ENCODE results near the gene NAB1. TPM values are rescaled to one million over a fixed set of nuclear protein-coding genes. Genes with fewer than 3 reads are reported as not detected.

Gene NAB1
- total and polyA plus RNA-seq, 4 donors: 5.8 to 31.0 (median 18.7) TPM

DNA sequence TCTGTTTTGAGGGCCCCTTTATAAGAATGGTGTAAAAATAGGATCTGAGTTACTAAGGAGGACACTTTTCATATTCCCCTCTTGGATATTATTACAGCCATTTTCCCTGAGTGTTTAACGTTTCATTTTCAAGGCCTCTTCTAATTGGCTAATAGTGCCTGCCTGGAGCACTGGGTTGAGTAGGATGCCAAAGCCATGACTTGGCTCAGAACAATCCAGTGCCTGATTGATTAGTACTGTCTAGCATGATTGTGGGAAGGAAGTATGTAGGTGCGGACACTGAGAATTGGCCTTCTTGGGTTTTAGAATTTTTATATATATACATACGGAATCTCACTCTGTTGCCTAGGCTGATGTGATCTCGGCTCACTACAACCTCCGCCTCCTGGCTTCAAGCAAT, 66.1 kb downstream of the NAB1 start:
- no peak overlapping the region for H3K27ac ChIP-seq (ENCODE audit: low read depth in 1 of 2, low read length in 2 of 2)
- H3K27me3 ChIP-seq (ENCODE audit: control insufficient read depth in 4 of 4, insufficient read depth in 4 of 4, low read length in 3 of 4): no peaks in the 10 kb centered on the region
- H3K4me1 ChIP-seq (ENCODE audit: control insufficient read depth in 4 of 4, insufficient read depth in 4 of 4, low read length in 3 of 4): no peaks in the 10 kb centered on the region
- WGBS: 94% methylated on average over 5 of the region's 5 CpGs
- no peak for DNase-seq (ENCODE audit: low spot score)
- no peak for TF ChIP-seq EGR1 (IDR thresholded peaks at IDR 0.05; ENCODE audit: low read depth in 2 of 2)
- no peak for TF ChIP-seq NR2F2 (IDR thresholded peaks at IDR 0.05)
- no peak overlapping the region for H3K9ac ChIP-seq (ENCODE audit: low read depth in 1 of 2, low read length in 2 of 2)
- no peaks in the 10 kb centered on the region for H3K36me3 ChIP-seq (ENCODE audit: control insufficient read depth in 4 of 4, insufficient read depth in 3 of 4, low read depth in 1 of 4, low read length in 3 of 4)
- no peak overlapping the region for H3K4me3 ChIP-seq (ENCODE audit: low read depth in 1 of 3, low read length in 3 of 3)
- no peaks in the 10 kb centered on the region for H3K9me3 ChIP-seq (ENCODE audit: control insufficient read depth in 4 of 4, low read length in 3 of 4)

DNA sequence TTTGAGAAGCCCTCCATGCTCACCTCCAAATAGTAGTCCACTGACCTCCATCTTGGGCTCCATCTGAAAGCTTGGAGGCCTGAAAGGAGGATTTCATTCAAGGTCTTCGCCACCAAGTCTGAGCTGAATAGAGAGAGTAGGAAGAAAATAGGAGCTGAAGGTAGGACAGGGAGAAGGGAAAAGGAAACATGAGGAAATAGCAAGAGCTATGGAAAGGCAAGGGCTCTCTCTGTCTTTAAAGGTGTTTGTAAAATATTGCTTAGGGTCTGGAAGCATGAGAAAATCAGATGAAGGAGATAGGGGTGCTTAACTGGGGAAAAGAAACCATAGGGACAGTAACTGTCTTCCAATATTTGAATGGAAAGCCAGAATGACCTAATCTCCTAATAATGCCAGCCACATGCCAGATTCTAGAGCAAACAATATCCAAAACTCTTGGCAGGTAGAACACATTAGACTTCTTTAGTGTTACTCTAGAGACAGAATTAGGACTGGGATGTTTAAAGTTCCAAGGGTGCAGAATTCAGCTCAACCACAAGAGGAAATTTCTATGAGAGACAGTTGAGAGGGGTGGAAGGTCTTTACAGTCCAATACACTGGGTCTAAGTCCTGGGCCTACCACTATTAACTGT, 67.4 kb downstream of the NAB1 start:
- 100% methylated on average over 1 of the region's 1 CpG for WGBS
- Histone ChIP-seq H3K36me3 (ENCODE audit: control insufficient read depth in 4 of 4, insufficient read depth in 3 of 4, low read depth in 1 of 4, low read length in 3 of 4) (no peaks in the 10 kb centered on the region), H3K27me3 (ENCODE audit: control insufficient read depth in 4 of 4, insufficient read depth in 4 of 4, low read length in 3 of 4) (no peaks in the 10 kb centered on the region), H3K9me3 (ENCODE audit: control insufficient read depth in 4 of 4, low read length in 3 of 4) (no peaks in the 10 kb centered on the region), H3K4me3 (ENCODE audit: low read depth in 1 of 3, low read length in 3 of 3) (no peak overlapping the region), H3K4me1 (ENCODE audit: control insufficient read depth in 4 of 4, insufficient read depth in 4 of 4, low read length in 3 of 4) (no peaks in the 10 kb centered on the region), H3K27ac (ENCODE audit: low read depth in 1 of 2, low read length in 2 of 2) (no peak overlapping the region), H3K9ac (ENCODE audit: low read depth in 1 of 2, low read length in 2 of 2) (no peak overlapping the region)
- no peak for DNase-seq (ENCODE audit: low spot score)
- TF ChIP-seq TAF1 (conservative IDR thresholded peaks at IDR 0.05): no peak
- TF ChIP-seq, protein P1, sequence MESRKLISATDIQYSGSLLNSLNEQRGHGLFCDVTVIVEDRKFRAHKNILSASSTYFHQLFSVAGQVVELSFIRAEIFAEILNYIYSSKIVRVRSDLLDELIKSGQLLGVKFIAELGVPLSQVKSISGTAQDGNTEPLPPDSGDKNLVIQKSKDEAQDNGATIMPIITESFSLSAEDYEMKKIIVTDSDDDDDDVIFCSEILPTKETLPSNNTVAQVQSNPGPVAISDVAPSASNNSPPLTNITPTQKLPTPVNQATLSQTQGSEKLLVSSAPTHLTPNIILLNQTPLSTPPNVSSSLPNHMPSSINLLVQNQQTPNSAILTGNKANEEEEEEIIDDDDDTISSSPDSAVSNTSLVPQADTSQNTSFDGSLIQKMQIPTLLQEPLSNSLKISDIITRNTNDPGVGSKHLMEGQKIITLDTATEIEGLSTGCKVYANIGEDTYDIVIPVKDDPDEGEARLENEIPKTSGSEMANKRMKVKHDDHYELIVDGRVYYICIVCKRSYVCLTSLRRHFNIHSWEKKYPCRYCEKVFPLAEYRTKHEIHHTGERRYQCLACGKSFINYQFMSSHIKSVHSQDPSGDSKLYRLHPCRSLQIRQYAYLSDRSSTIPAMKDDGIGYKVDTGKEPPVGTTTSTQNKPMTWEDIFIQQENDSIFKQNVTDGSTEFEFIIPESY (IDR thresholded peaks at IDR 0.05): no peak
- no peak for TF ChIP-seq YY1 (IDR thresholded peaks at IDR 0.05)
- TF ChIP-seq HNF4A (conservative IDR thresholded peaks at IDR 0.05): no peak
- TF ChIP-seq, protein P2, sequence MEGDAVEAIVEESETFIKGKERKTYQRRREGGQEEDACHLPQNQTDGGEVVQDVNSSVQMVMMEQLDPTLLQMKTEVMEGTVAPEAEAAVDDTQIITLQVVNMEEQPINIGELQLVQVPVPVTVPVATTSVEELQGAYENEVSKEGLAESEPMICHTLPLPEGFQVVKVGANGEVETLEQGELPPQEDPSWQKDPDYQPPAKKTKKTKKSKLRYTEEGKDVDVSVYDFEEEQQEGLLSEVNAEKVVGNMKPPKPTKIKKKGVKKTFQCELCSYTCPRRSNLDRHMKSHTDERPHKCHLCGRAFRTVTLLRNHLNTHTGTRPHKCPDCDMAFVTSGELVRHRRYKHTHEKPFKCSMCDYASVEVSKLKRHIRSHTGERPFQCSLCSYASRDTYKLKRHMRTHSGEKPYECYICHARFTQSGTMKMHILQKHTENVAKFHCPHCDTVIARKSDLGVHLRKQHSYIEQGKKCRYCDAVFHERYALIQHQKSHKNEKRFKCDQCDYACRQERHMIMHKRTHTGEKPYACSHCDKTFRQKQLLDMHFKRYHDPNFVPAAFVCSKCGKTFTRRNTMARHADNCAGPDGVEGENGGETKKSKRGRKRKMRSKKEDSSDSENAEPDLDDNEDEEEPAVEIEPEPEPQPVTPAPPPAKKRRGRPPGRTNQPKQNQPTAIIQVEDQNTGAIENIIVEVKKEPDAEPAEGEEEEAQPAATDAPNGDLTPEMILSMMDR (IDR thresholded peaks at IDR 0.05; ENCODE audit: low read depth, low read length, missing input control): no peak
- no peak for TF ChIP-seq JUND (IDR thresholded peaks at IDR 0.05)
- TF ChIP-seq RAD21 (IDR thresholded peaks at IDR 0.05): no peak
- TF ChIP-seq, protein P3, sequence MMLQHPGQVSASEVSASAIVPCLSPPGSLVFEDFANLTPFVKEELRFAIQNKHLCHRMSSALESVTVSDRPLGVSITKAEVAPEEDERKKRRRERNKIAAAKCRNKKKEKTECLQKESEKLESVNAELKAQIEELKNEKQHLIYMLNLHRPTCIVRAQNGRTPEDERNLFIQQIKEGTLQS (IDR thresholded peaks at IDR 0.05): no peak
- no peak for TF ChIP-seq RXRA (IDR thresholded peaks at IDR 0.05)
- TF ChIP-seq, protein P4, sequence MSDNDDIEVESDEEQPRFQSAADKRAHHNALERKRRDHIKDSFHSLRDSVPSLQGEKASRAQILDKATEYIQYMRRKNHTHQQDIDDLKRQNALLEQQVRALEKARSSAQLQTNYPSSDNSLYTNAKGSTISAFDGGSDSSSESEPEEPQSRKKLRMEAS (IDR thresholded peaks at IDR 0.05): no peak
- TF ChIP-seq HNF4G (IDR thresholded peaks at IDR 0.05): no peak
- TF ChIP-seq EGR1 (IDR thresholded peaks at IDR 0.05; ENCODE audit: low read depth in 2 of 2): no peak
- TF ChIP-seq SP1 (IDR thresholded peaks at IDR 0.05): no peak
- TF ChIP-seq, protein P5, sequence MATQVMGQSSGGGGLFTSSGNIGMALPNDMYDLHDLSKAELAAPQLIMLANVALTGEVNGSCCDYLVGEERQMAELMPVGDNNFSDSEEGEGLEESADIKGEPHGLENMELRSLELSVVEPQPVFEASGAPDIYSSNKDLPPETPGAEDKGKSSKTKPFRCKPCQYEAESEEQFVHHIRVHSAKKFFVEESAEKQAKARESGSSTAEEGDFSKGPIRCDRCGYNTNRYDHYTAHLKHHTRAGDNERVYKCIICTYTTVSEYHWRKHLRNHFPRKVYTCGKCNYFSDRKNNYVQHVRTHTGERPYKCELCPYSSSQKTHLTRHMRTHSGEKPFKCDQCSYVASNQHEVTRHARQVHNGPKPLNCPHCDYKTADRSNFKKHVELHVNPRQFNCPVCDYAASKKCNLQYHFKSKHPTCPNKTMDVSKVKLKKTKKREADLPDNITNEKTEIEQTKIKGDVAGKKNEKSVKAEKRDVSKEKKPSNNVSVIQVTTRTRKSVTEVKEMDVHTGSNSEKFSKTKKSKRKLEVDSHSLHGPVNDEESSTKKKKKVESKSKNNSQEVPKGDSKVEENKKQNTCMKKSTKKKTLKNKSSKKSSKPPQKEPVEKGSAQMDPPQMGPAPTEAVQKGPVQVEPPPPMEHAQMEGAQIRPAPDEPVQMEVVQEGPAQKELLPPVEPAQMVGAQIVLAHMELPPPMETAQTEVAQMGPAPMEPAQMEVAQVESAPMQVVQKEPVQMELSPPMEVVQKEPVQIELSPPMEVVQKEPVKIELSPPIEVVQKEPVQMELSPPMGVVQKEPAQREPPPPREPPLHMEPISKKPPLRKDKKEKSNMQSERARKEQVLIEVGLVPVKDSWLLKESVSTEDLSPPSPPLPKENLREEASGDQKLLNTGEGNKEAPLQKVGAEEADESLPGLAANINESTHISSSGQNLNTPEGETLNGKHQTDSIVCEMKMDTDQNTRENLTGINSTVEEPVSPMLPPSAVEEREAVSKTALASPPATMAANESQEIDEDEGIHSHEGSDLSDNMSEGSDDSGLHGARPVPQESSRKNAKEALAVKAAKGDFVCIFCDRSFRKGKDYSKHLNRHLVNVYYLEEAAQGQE (IDR thresholded peaks at IDR 0.05): no peak
- TF ChIP-seq FOXA2 (IDR thresholded peaks at IDR 0.05): no peak
- no peak for TF ChIP-seq FOXA1 (IDR thresholded peaks at IDR 0.05)

Measured in liver (tissue), 9 donors.